Gastroesophageal sphincter (tissue), 3 donors: ENCODE measurements around the gene USP20.

Experiments used
- POLR2A ChIP-seq, 2 donors: fragments of 450-650 bp; IDR thresholded peaks; one replicate each; pipeline ENCODE4 v1.6.1; 2017; ENCODE audit warnings: antibody characterized with exemption in 2 of 2, mild to moderate bottlenecking in 2 of 2, moderate library complexity in 1 of 2
- POLR2AphosphoS5 ChIP-seq: sonication (generic); formaldehyde crosslinking; IDR thresholded peaks from one replicate; pipeline ENCODE4 v1.6.1; 2017; ENCODE audit warnings: antibody characterized with exemption
- TF ChIP-seq, protein P1 (sequence below), 4 experiments: fragments of 200-600 bp in 2 of 4; fragments of 450-650 bp in 2 of 4; sonication (generic) in 1 of 4; IDR thresholded peaks; one replicate each; pipeline ENCODE4 v1.5.1; 2017 to 2019; ENCODE audit warnings: antibody characterized with exemption in 4 of 4, mild to moderate bottlenecking in 2 of 4, moderate library complexity in 2 of 4

DNA sequence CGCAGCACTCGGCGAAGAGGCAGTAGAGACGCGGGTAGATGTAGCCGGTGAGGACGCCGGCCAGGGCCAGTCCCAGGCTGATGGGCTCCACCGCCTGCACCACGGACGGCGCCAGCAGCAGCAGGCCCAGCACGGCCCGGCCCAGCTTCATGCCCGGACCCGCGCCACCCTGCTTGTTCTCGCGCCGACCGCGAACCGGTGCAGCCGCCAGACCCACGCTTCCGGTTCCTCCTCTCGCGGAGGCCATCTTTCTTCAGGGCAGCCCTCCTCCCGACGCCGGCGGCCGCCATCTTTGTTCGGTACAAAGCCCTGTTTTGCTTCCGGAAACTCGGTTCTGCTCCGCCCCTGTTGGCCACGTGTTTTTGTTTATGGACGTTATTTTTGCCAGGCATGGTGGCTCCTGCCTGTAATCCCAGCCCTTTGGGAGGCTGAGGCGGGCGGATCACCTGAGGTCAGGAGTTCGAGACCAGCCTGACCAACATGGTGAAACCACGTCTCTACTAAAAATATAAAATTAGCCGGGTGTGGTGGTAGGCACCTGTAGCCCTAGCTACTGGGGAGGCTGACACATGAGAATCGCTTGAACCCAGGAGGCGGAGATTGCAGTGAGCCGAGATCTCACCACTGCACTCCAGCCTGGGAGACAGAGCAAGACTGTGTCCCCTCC, 11.2 kb upstream of the USP20 start, which contains the start of gene TOR1A:
- TF ChIP-seq, protein P1, sequence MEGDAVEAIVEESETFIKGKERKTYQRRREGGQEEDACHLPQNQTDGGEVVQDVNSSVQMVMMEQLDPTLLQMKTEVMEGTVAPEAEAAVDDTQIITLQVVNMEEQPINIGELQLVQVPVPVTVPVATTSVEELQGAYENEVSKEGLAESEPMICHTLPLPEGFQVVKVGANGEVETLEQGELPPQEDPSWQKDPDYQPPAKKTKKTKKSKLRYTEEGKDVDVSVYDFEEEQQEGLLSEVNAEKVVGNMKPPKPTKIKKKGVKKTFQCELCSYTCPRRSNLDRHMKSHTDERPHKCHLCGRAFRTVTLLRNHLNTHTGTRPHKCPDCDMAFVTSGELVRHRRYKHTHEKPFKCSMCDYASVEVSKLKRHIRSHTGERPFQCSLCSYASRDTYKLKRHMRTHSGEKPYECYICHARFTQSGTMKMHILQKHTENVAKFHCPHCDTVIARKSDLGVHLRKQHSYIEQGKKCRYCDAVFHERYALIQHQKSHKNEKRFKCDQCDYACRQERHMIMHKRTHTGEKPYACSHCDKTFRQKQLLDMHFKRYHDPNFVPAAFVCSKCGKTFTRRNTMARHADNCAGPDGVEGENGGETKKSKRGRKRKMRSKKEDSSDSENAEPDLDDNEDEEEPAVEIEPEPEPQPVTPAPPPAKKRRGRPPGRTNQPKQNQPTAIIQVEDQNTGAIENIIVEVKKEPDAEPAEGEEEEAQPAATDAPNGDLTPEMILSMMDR (IDR thresholded peaks at IDR 0.05), result no peak
- TF ChIP-seq POLR2A (IDR thresholded peaks at IDR 0.05) (peak; percentile 37 to 43), POLR2AphosphoS5 (peak; percentile 68)
